Measurements from ENCODE around the gene RAG2.

GRCh38 chr11:36594316-36594989 is 3.6 kb downstream of the RAG2 start, which contains the start of gene IFTAP:
- TF ChIP-seq ZNF239 (tag by site-specific recombination; IDR thresholded peaks at IDR 0.05): no peak
- TF ChIP-seq CTCF (tag by site-specific recombination; IDR thresholded peaks at IDR 0.05): no peak
- TF ChIP-seq ZNF701 (tag by site-specific recombination; IDR thresholded peaks at IDR 0.05): no peak
- no peak for TF ChIP-seq ZNF768 (tag by site-specific recombination; IDR thresholded peaks at IDR 0.05)
- no peak for TF ChIP-seq ZNF791 (tag by site-specific recombination; IDR thresholded peaks at IDR 0.05)
- TF ChIP-seq ZNF658 (tag by site-specific recombination; IDR thresholded peaks at IDR 0.05): no peak
